ENCODE measurements around the gene C17orf107.
"Not testable (repeated sequence)": the region's sequence is repeated elsewhere in the genome, so short reads cannot be mapped to it uniquely, and the experiment has no call there.

Gene C17orf107

DNA sequence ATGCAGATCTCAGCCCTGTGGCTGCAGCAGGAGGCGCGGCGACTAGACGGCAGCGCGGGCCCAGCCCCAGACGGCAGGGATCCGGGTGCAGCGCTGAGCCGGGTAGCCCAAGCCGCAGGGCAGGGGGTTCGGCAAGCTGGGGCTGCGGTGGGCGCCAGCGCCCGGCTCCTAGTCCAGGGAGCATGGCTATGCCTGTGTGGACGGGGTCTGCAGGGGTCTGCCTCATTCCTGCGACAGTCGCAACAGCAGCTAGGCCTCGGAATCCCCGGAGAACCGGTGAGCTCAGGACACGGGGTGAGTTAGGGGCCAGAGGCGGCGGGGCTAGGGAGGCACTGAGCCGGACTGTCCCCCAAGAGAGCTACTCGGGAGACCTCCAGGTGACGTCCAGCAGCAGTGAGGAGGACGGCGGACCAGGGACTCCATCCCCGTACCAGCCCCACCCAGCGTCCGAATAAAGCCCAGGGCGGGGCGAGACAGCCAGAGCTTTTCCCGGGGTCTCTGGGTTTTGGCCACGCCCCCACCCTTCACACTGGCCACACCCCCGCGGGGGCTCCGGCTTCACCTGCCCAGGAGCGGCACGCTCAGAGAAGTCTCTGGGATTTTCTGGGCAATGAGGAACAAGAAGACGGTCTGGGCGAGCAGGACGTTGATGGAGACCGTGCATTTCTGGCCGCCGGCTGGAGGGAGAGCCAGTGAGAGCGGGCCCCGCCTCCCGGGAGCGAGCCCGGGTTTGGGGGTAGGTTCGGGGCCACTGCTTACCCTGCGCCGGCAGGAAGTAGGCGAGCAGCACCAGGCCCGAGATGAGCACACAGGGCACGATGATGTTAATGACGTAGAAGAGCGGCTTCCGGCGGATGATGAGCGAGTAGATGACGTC is 1.1 kb downstream of the C17orf107 start:
- DNase-seq (ENCODE audit: low spot score) = no peak

DNA sequence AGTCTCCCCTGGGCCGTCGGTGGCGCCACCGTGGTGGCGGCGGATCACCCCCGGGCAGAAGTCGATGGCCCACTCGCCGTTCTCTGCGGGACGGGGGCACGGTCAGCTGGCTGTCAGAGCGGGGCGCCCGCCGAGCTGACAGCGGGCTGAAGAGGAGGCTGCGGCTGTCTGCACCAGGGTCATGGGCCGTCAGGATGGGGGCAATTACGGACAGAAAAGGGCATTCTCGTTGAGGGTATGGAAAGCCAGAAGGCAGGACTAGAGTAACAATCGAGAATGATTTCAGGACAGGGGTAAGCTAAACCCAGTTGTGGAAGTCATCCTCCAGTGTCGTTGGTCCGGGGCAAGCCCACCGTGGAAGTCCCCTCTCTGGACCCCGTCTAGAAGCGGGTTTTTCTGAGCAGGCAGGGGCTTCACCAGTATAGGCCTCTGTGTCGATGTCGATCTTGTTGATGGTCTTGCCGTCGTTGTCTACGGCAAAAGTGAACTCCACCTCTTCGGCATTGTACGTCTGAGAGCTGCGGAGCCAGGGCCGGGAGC is 1.8 kb downstream of the C17orf107 start:
- no peak for DNase-seq (ENCODE audit: low spot score)

DNA sequence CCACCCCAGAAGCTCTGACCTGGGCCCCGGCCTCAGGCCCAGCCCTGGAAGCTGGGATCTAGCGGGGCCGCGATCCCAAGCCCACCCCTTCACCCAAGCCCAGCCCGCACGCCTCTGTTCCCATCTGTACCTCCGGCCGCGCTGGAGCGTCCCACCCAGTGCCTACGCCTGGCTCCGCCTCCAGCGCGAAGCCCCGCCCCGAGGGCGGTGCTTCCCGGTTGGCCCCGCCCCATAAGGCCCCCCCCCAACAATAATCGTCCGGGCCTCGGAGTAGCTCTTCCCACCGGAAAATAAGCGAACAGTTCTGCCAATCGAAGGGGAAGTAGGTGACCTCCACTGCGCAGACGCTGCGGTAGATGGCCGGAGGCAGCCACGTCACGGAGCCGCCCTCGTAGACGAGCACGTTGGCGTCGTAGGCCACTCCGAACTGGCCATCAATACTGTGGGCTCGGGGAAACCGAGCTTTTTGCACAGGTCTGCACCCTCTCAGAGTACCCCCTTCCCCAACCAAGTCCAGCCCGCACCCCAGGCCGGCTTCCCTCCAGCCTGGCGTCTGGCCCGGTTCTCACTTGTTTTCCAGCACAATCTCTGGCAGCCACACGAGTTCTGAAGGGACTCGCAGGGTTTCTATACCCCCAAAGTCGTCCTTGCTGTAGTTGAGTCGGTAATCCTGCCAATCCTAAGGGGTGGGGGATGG is 2.5 kb downstream of the C17orf107 start:
- DNase-seq (ENCODE audit: low spot score) = peak; percentile 87

DNA sequence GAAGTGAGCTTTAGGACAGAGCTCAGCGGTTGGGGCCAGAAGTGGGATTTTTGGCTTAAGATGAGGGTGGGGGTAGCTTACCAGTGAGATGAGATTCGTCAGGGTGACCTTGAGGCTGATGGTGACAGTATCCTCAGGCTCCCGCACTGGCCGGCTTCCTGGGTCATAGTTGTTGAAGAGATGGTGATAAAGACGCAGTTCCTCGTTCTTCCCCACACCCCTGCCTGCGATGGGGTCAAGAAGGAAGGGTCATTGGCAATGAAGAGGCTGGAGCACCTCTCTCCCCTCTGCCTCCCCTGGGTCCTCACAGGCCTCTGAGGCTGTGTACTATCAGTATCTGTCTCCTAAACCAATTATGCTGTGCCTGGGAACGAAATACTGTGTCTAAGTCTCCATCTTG is 3.2 kb downstream of the C17orf107 start:
- no peak for DNase-seq (ENCODE audit: low spot score)

DNA sequence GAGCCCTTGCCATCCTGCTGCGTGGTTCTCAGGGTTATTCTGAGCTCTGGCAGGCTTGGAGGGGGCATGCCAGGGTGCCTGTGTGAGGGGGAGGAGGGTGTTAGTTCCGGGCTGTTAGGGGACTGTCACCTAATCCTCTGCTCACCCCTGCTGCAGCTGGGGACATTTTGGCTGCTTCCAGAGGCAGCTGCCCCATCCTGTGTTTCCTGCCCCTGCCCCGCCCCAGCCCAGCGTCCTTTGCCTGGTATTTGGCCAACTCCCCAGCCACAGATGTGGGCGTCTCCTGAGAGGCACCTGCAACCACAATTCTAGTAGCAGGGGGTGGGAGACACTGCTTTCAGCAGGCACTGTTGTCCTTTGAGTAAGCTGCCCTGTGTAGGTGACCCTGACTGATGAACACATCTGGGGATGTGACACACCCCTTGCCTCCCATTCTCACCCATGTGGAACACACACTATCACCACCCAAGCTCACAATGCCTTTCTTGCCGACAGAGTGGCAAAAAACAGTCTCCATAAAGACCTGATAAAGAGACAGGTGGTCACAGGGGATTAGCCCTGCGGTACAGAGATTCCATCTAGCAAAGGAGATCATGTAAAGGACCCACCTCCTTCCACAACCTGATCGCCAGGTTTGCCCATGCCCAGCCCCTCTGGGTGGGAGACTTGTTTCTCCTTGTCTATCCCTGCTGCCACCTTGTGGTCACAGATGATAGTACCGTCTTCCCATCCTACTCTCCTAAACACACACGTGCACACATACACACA is 3.9 kb downstream of the C17orf107 start, which contains the start of gene CHRNE:
TSS of gene CHRNE (minus strand) at position 48 of the 768 bp plus-strand sequence. CDS start at position 13, 35 bp downstream.
- no peak for DNase-seq (ENCODE audit: low spot score)

DNA sequence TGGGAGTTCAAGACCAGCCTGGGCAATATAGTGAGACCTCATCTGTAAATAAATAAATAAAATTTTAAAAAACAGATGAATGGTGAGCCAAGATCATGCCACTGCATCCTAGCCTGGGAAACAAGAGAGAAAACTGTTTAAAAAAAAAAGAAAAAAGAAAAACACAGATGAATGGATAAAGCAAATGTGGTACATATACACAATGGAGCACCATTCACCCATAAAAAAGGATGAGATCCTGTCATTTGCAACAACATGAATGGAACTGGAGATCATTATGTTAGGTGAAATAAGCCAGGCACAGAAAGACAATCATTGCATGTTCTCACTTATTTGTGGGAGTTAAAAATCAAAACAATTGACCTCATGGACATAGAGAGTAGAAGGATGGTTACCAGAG is 7.3 kb downstream of the C17orf107 start:
- DNase-seq (ENCODE audit: low spot score) = not testable (repeated sequence)

DNA sequence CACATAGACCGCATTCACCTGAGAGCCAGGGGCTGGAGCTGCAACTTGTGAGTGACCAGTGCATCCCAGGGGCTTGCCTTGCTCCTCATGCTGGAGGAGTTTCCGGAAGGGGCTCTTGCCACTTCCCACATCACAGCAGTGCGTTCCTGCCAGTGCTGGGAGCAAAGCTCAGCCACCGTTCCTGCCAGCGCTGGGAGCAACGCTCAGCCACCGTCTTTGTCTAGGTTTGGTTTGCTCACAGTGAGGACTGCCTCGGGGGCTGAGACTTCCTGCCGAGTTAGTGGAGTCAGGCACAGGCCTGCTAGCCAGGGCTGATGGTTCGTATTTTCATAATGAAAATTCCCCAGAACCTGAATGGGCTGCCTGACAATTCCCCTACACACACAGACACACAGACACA is 9.0 kb downstream of the C17orf107 start:
- DNase-seq (ENCODE audit: low spot score) = no peak

DNA sequence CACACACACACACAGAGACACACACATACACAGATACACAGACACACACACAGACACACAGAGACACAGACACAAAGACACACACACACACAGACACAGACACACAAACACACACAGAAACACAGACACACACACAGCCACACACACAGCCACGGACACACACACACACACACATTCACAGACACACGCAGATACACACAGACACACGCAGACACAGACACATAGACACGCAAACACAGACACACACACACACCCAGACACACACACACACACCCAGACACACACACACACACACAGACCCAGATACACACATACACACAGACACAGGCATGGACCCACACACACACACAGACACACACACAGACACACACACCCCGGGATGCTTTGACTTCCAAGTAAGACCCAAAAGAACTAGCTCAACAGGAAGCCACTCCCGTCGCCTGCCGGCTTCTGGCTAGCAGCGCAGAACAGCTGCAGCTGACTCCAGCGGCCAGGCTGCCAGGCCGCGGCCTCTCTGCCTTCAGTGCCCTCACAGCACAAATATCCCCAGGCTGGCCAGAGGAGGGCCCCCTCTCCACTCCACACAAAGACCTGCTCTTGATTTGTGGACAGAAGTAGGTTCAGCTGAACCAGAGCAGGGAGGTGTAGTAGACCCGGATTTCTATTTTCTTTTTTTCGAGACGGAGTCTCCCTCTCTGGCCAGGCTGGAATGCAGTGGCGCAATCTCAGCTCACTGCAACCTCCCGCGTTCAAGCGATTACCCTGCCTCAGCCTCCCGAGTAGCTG is 9.6 kb downstream of the C17orf107 start:
- DNase-seq (ENCODE audit: low spot score) = peak; percentile 91

DNA sequence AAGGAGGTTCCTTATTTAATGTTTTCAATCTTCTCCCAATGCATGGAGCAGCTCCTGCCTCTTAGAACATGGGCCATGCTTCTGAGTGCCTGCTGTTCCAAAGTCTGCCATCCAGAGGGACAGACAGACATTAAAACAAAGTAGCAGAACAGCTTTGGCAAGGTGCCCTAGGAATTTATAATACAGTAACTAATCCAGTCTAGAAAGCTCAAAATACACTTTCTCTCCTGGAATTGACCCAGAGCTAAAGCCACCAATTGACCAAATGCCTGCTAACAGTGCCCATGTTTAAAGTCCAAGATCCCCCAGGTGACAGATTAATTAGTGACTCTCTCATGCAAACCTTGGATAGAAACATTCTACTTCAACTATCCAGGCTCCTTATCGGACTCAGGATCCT is 14.7 kb downstream of the C17orf107 start:
- DNase-seq (ENCODE audit: low spot score) = no peak

DNA sequence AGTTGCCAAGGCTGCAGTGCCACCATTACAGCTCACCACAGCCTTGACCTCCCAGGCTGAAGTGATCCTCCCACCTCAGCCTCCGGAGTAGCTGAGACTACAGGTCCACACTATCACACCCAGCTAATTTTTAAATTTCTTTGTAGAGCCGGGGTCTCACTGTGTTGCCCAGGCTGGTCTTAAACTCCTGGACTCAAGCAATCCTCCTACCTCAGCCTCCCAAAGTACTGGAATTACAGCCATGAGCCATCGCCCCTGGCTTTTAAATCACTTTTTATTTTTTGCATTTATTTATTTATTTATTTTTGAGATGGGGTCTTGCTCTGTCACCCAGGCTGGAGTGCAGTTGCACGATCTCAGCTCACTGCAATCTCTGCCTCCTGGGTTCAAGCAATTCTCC is 15.2 kb downstream of the C17orf107 start:
- not testable (repeated sequence) for DNase-seq (ENCODE audit: low spot score)

DNA sequence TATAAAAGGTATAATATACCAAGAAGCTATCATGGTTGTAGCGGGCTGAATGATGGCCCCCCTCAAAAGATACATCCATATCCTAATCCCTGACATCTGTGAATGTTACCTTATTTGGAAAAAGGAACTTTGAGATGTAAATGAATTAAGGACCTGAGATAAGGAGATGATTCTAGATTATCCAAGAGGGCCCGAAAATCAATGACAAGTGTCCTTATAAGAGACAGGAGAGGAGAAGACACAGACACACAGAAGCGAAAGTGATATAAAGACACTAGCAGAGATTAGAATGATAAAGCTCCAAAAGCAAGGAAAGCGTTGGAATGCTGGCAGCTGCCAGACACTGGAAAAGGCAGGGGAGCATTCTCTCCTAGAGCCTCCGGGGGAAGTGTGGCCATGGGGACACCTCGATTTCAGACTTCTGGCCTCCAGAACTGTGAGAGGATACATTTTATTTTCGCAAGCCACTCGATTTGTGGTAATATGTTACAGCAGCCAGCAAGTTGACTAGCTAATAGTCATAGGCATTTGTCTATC is 20.2 kb downstream of the C17orf107 start:
- no peak for DNase-seq (ENCODE audit: low spot score)

DNA sequence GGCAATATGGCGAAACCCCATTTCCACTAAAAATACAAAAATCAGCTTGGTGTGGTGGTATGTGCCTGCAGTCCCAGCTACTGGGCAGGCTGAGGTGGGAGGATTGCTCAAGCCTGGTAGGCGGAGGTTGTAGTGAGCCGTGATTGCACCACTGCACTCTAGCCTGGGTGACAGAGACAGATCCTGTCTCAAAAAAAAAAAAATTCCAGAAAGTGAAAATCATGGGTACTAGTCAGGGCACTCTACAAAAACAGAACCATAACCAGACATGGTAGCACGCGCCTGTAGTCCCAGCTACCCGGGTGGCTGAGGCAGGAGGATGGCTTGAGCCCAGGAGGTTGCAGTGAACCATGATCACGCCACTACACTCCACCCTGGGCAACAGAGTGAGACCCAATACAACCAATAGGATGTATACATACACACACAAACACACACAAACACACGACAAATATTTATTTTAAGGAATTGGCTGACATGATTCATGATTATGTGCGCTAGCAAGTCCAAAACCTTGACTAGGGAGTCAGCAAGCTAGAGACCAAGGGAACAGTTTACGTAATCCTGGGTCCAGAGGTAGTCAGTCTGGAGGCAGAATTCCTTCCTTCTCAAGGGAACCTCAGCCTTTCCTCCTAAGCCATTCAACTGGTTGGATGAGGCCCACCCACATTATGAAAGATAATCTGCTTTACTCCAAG is 21.2 kb downstream of the C17orf107 start:
- no peak for DNase-seq (ENCODE audit: low spot score)

DNA sequence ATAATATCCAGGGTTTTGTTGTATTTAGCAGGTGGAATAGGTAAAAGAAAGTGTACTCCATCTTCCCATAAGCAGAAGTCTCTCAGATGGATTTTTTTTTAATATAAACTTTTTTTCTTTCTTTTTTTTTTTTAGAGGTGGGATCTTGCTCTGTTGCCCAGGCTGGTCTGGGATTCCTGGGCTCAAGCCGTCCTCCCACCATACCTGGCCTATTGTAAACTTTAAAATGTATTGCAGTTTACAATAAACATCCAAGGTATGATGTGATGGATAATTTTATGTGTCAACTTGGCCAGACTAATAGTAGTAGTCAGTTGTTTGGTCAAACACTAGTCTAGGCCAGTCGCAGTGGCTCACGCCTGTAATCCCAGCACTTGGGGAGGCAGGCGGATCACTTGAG is 22.0 kb downstream of the C17orf107 start:
- DNase-seq (ENCODE audit: low spot score) = no peak

DNA sequence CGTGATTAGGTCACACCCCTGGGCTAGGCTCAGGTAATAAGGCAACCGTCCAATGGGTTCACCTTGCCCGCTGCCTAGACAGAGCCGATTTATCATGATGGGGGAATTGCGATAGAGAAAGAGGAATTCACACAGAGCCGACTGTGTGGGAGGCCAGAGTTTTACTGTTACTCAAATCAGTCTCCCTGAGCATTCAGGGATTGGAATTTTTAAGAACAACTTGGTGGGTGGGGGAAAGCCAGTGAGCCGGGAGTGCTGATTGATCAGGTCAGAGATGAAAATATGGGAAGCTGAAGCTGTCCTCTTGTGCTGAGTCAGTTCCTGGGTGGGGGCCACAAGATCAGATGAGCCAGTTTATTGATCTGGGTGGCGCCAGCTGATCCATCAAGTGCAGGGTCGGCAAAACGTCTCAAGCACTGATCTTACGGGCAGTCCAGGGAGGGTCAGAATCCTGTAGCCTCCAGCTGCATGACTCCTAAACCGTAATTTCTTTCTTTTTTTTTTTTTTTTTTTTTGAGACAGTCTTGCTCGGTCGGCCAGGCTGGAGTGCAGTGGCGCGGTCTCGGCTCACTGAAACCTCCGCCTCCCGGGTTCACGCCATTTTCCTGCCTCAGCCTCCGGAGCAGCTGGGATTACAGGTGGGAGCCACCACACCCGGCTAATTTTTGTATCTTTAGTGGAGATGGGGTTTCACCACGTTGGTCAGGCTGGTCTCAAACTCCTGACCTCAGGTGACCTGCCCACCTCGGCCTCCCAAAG is 27.4 kb downstream of the C17orf107 start:
- DNase-seq (ENCODE audit: low spot score) = not testable (repeated sequence)

DNA sequence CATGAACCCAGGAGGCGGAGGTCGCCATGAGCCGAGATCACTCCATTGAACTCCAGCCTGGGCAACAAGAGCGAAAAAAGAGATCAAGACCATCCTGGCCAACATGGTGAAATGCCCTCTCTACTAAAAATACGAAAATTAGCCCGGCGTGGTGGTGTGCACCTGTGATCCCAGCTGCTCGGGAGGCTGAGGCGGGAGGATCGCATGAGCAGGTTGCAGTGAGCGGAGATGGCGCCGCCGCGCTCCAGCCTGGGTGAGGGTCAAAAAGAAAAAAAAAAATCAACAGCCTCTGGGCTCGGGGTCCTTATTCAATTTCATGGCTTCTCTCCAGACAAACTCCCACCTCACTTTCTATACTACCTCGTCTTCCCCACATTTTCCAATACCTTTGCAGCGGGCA is 29.5 kb downstream of the C17orf107 start:
- DNase-seq (ENCODE audit: low spot score) = no peak

DNA sequence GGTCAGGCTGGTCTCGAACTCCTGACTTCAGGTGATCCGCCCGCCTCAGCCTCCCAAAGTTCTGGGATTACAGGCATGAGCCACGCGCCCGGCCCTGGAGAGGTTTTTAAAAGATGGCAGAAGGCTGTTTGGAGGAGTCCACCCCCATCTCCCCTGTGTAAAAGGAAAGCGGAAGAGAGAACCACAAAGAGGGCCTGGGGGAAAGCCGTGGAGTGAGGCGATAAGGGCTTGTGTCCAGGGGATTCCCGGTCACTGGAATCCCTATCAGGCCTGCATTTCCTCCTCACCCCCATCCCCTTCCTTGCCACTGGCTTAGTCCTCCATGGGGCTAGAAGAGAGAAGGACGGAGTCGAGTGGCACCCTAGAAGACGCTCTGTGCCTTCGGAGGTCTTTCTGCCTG is 32.6 kb downstream of the C17orf107 start, which contains the start of gene GP1BA:
TSS of gene GP1BA (plus strand) at position 315 of the 400 bp plus-strand sequence. CDS start 328 bp downstream, outside the sequence.
- no peak for DNase-seq (ENCODE audit: low spot score)

DNA sequence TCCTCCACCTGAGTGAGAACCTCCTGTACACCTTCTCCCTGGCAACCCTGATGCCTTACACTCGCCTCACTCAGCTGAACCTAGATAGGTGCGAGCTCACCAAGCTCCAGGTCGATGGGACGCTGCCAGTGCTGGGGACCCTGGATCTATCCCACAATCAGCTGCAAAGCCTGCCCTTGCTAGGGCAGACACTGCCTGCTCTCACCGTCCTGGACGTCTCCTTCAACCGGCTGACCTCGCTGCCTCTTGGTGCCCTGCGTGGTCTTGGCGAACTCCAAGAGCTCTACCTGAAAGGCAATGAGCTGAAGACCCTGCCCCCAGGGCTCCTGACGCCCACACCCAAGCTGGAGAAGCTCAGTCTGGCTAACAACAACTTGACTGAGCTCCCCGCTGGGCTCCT is 33.4 kb downstream of the C17orf107 start:
- DNase-seq (ENCODE audit: low spot score) = no peak

DNA sequence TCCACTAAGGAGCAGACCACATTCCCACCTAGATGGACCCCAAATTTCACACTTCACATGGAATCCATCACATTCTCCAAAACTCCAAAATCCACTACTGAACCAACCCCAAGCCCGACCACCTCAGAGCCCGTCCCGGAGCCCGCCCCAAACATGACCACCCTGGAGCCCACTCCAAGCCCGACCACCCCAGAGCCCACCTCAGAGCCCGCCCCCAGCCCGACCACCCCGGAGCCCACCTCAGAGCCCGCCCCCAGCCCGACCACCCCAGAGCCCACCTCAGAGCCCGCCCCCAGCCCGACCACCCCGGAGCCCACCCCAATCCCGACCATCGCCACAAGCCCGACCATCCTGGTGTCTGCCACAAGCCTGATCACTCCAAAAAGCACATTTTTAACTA is 34.3 kb downstream of the C17orf107 start:
- DNase-seq (ENCODE audit: low spot score) = no peak

DNA sequence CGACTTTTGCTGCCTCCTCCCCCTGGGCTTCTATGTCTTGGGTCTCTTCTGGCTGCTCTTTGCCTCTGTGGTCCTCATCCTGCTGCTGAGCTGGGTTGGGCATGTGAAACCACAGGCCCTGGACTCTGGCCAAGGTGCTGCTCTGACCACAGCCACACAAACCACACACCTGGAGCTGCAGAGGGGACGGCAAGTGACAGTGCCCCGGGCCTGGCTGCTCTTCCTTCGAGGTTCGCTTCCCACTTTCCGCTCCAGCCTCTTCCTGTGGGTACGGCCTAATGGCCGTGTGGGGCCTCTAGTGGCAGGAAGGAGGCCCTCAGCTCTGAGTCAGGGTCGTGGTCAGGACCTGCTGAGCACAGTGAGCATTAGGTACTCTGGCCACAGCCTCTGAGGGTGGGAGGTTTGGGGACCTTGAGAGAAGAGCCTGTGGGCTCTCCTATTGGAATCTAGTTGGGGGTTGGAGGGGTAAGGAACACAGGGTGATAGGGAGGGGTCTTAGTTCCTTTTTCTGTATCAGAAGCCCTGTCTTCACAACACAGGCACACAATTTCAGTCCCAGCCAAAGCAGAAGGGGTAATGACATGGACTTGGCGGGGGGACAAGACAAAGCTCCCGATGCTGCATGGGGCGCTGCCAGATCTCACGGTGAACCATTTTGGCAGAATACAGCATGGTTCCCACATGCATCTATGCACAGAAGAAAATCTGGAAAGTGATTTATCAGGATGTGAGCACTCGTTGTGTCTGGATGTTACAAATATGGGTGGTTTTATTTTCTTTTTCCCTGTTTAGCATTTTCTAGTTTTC is 35.0 kb downstream of the C17orf107 start:
- no peak for DNase-seq (ENCODE audit: low spot score)

All from left forelimb (tissue), 1 donor.